ENCODE results near the gene AHNAK2. TPM values are rescaled to one million over a fixed set of nuclear protein-coding genes. Genes with fewer than 3 reads are reported as not detected.

AHNAK2 gene
- total and polyA plus RNA-seq, 2 experiments from 2014 or later: 1.8 to 4.6 TPM

DNA sequence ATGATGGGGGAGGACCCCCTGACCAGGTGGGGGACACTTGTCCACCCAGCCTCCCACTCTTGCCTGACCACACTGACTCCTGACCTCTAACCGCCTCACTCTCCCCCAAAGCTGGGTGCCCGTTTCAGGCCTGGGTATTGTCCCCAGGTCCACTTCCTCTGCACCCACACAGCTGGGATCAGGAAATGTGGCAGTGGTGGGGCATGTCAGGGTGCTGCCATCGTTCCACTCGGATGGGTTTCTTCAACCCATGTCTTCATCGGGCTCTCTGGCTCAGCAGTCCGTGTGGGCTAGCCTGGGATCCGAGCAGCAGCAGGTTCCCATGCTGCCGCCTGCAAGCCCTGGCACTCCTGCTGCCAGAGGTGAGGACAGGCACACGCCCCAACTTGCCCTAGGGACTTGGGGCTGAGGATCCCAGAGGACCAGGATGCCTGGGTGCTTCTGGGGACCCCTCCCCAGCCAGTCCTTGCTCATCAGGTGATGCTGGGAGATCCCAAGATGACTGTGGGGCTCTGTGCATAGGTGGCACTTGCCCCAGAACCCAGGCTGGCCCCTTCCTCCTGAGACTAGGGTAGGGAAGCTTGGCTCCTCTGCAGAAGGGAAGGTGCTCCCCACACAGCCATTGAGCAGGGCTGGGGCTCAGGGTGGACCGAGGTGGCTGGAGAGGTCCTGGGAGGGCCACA, 4.5 kb upstream of the AHNAK2 start:
- TF ChIP-seq EZH2phosphoT487 (IDR thresholded peaks at IDR 0.05; ENCODE audit: low read depth, severe bottlenecking, unreplicated experiment): no peak
- TF ChIP-seq, protein P1, sequence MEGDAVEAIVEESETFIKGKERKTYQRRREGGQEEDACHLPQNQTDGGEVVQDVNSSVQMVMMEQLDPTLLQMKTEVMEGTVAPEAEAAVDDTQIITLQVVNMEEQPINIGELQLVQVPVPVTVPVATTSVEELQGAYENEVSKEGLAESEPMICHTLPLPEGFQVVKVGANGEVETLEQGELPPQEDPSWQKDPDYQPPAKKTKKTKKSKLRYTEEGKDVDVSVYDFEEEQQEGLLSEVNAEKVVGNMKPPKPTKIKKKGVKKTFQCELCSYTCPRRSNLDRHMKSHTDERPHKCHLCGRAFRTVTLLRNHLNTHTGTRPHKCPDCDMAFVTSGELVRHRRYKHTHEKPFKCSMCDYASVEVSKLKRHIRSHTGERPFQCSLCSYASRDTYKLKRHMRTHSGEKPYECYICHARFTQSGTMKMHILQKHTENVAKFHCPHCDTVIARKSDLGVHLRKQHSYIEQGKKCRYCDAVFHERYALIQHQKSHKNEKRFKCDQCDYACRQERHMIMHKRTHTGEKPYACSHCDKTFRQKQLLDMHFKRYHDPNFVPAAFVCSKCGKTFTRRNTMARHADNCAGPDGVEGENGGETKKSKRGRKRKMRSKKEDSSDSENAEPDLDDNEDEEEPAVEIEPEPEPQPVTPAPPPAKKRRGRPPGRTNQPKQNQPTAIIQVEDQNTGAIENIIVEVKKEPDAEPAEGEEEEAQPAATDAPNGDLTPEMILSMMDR (IDR thresholded peaks at IDR 0.05; ENCODE audit: poor library complexity): no peak
- TF ChIP-seq EZH2 (IDR thresholded peaks at IDR 0.05; ENCODE audit: borderline replicate concordance): no peak
- peak; percentile 4 for DNase-seq (ENCODE audit: low spot score)
- no peaks in the 10 kb centered on the region for H3K36me3 ChIP-seq (replicated peaks; ENCODE audit: insufficient read depth, low read depth)
- H3K27me3 ChIP-seq: no peaks in the 10 kb centered on the region
- no peak overlapping the region for H3K27ac ChIP-seq
- WGBS (ENCODE audit: low lambda C conversion rate, missing lambda C conversion rate): 86% methylated on average over 10 of the region's 10 CpGs
- H2AFZ ChIP-seq: no peak overlapping the region
- peaks cover 13% of the 10 kb centered on the region for H3K4me1 ChIP-seq (ENCODE audit: insufficient read depth)
- no peak overlapping the region for H3K4me2 ChIP-seq
- no peaks in the 10 kb centered on the region for H3K9me2 ChIP-seq (replicated peaks; ENCODE audit: insufficient read depth)
- H3K79me2 ChIP-seq: peaks cover 4% of the 10 kb centered on the region
- H3K4me3 ChIP-seq: no peak overlapping the region
- H4K20me1 ChIP-seq (ENCODE audit: insufficient read depth, poor library complexity, severe bottlenecking): no peaks in the 10 kb centered on the region
- no peaks in the 10 kb centered on the region for H3K9me3 ChIP-seq (ENCODE audit: low read depth)

DNA sequence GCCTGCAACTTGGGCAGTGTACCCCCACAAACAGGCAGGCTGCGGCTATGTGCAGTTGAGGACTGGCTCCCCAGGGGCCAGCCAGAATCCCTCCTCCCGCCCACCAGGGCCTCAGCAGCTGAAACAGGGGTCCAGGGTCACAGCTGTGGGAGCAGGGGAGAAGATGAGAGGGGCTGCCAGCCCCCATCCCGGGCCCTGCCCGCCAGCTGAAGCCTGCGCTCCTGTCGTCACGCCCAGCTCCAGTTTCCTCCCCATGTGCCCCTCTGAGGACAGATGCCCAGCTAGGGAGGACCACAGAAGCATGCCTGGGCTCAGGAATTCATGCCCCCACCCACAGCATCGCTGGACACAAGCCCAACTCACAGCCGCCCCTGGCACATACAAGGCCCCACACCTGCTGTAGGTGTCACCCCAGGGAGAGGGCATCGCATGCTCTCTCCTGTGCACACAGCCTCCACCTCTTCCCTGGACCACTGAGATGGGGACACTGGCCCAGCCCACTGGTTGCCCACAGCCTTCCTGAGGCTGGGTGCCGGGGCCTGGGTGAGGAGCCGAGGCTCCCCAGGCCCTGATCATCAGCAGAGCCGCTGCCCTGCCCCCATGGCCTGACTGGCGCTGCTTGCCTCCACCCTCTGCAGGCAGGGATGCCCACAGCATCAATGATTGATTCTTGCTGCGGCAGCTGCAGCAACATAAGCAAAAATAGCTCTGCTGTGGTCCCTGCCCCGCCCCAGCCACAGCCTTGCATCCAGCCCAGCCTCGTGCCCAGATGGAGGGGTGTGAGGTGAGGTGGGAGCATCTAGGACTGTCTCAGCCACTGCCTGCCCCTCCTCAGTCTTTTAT, 3.7 kb upstream of the AHNAK2 start:
- Histone ChIP-seq H3K4me1 (ENCODE audit: insufficient read depth) (peaks cover 19% of the 10 kb centered on the region), H3K27me3 (no peaks in the 10 kb centered on the region)
- WGBS (ENCODE audit: low lambda C conversion rate, missing lambda C conversion rate): 93% methylated on average over 17 of the region's 17 CpGs

DNA sequence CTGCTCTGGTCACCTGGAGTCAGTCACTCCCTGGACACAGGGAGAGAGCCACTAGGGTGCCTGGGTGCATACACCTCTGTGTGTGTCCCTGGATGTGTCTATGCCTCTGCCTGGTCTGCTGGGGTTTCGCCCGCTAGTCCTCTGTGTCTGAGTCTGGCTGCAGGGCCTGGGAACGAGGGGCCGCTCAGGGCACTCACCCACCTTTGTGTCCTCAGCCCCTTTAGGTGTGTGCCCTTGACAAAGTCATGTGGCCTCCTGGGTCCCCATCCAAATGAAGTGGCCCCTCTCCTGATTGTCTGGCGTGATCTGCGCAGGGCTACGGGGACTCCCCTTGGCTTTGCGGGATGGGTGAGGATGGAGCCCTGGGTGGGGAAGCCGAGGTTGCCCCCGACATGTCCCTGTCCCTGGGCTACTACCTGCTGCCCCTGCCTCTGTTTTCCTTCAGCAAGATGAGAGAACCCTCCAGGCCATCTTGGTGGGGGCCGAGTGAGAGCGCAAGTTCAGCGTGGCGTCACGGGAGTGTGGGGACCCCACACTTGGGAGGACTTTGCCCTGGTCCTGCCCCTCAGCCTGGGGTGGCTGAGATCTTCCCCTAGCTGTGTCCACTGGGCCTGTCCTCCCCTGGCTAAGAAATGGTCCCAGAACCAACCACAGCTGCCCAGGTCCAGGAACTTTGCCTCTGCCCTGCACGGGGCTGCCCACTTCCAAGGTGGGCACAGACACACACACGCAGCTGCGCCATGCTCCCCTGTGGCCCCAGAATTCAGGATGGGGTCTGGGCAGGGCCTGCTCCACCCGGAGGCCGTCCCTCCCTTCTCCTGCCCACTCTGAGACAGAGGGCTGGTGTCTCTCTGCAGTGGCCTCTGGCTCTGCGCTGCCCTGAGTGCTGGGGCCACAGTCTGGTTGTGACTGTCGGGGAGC, 2.7 kb upstream of the AHNAK2 start:
- WGBS (ENCODE audit: low lambda C conversion rate, missing lambda C conversion rate): 88% methylated on average over 20 of the region's 22 CpGs
- Histone ChIP-seq H4K20me1 (ENCODE audit: insufficient read depth, poor library complexity, severe bottlenecking) (no peaks in the 10 kb centered on the region), H3K4me3 (no peak overlapping the region), H3K9me2 (replicated peaks; ENCODE audit: insufficient read depth) (no peaks in the 10 kb centered on the region), H3K4me2 (no peak overlapping the region), H3K36me3 (replicated peaks; ENCODE audit: insufficient read depth, low read depth) (no peaks in the 10 kb centered on the region), H3K27ac (no peak overlapping the region), H3K9me3 (ENCODE audit: low read depth) (no peaks in the 10 kb centered on the region), H3K4me1 (ENCODE audit: insufficient read depth) (peaks cover 13% of the 10 kb centered on the region), H3K79me2 (no peaks in the 10 kb centered on the region), H3K27me3 (no peaks in the 10 kb centered on the region), H2AFZ (no peak overlapping the region)
- peak; percentile 3 for DNase-seq (ENCODE audit: low spot score)
- no peak for TF ChIP-seq EZH2phosphoT487 (IDR thresholded peaks at IDR 0.05; ENCODE audit: low read depth, severe bottlenecking, unreplicated experiment)
- no peak for TF ChIP-seq EZH2 (IDR thresholded peaks at IDR 0.05; ENCODE audit: borderline replicate concordance)
- TF ChIP-seq, protein P1 (IDR thresholded peaks at IDR 0.05; ENCODE audit: poor library complexity): no peak

More for the DNA sequence above, 3.7 kb upstream of the AHNAK2 start:
- H3K36me3 ChIP-seq (replicated peaks; ENCODE audit: insufficient read depth, low read depth): no peaks in the 10 kb centered on the region
- no peaks in the 10 kb centered on the region for H3K9me2 ChIP-seq (replicated peaks; ENCODE audit: insufficient read depth)
- H3K9me3 ChIP-seq (ENCODE audit: low read depth): no peaks in the 10 kb centered on the region
- peaks cover 4% of the 10 kb centered on the region for H3K79me2 ChIP-seq
- no peak overlapping the region for H2AFZ ChIP-seq
- DNase-seq (ENCODE audit: low spot score): peak; percentile 9
- no peaks in the 10 kb centered on the region for H4K20me1 ChIP-seq (ENCODE audit: insufficient read depth, poor library complexity, severe bottlenecking)
- H3K27ac ChIP-seq: no peak overlapping the region
- H3K4me3 ChIP-seq: no peak overlapping the region
- no peak overlapping the region for H3K4me2 ChIP-seq
- TF ChIP-seq, protein P1 (IDR thresholded peaks at IDR 0.05; ENCODE audit: poor library complexity): no peak
- TF ChIP-seq EZH2phosphoT487 (IDR thresholded peaks at IDR 0.05; ENCODE audit: low read depth, severe bottlenecking, unreplicated experiment) (no peak), EZH2 (IDR thresholded peaks at IDR 0.05; ENCODE audit: borderline replicate concordance) (no peak)

Measured in hepatocyte (in vitro differentiated cells).